HG02870 (cell line): Measurements from ENCODE around the gene UBR7.

Experiments used
- ATAC-seq: cut with Tn5 transposase; IDR thresholded peaks from one replicate; pipeline ENCODE4 v1.9.1; 2021; ENCODE audit warnings: mild to moderate bottlenecking, moderate library complexity; ENCODE audit not compliant: unreplicated experiment

The UBR7 gene

GRCh38 chr14:93245764-93246420, 38.8 kb downstream of the UBR7 start:
- no peak for ATAC-seq

- no peak for ATAC-seq
Observed at GRCh38 chr14:93246534-93246933, 39.5 kb downstream of the UBR7 start.

- ATAC-seq, result no peak
Observed at GRCh38 chr14:93249128-93249831, 42.2 kb downstream of the UBR7 start.

GRCh38 chr14:93262446-93262845, 55.4 kb downstream of the UBR7 start:
- ATAC-seq, result no peak

- no peak for ATAC-seq
Observed at GRCh38 chr14:93263416-93263815, 56.4 kb downstream of the UBR7 start.

GRCh38 chr14:93266127-93266526, 59.1 kb downstream of the UBR7 start:
- ATAC-seq, result no peak

- ATAC-seq, result no peak
Observed at GRCh38 chr14:93267149-93267711, 60.2 kb downstream of the UBR7 start.

GRCh38 chr14:93268406-93268805, 61.4 kb downstream of the UBR7 start:
- ATAC-seq, result no peak

GRCh38 chr14:93269341-93270068, 62.4 kb downstream of the UBR7 start:
- ATAC-seq, result no peak

GRCh38 chr14:93271111-93271510, 64.1 kb downstream of the UBR7 start:
- no peak for ATAC-seq

GRCh38 chr14:93274055-93274806, 67.2 kb downstream of the UBR7 start:
- no peak for ATAC-seq

- ATAC-seq, result no peak
Observed at GRCh38 chr14:93276031-93276716, 69.1 kb downstream of the UBR7 start.
